Vagina (tissue), 2 donors: ENCODE measurements around the gene MYLK2.

Experiments
- POLR2A ChIP-seq, 2 donors: fragments of 450-650 bp; IDR thresholded peaks; one replicate each; pipeline ENCODE4 v1.6.1; 2017; ENCODE audit warnings: antibody characterized with exemption in 2 of 2, mild to moderate bottlenecking in 2 of 2, moderate library complexity in 2 of 2
- POLR2AphosphoS5 ChIP-seq, 2 donors: sonication (generic); formaldehyde crosslinking; IDR thresholded peaks; one replicate each; pipeline ENCODE4 v1.9.0; 2017; ENCODE audit warnings: antibody characterized with exemption in 2 of 2, mild to moderate bottlenecking in 2 of 2, low read depth in 1 of 2; ENCODE audit not compliant: insufficient read depth in 1 of 2
- TF ChIP-seq, protein P1 (sequence below), 3 experiments: fragments of 450-650 bp in 2 of 3; fragments of 200-600 bp in 1 of 3; sonication (generic) in 1 of 3; IDR thresholded peaks; one replicate each; pipeline ENCODE4 v1.5.1; 2017 to 2019; ENCODE audit warnings: antibody characterized with exemption in 3 of 3, mild to moderate bottlenecking in 2 of 3, moderate library complexity in 2 of 3

DNA sequence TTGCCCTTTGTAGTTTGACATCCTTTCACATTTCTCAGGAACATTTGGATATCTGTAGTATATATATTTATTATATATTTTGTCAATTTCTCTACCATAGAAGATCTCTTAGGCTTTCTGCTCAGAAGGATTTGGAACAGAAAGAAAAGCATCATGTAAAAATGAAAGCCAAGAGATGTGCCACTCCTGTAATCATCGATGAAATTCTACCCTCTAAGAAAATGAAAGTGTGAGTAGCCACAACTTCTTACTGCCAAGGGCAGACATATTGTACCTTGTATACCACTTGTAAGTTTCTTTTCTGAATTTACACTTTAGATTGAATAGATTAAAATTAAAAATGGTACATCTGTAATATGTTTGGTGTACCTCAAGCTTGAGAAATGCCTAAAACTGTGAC, 48.9 kb upstream of the MYLK2 start:
- TF ChIP-seq, protein P1, sequence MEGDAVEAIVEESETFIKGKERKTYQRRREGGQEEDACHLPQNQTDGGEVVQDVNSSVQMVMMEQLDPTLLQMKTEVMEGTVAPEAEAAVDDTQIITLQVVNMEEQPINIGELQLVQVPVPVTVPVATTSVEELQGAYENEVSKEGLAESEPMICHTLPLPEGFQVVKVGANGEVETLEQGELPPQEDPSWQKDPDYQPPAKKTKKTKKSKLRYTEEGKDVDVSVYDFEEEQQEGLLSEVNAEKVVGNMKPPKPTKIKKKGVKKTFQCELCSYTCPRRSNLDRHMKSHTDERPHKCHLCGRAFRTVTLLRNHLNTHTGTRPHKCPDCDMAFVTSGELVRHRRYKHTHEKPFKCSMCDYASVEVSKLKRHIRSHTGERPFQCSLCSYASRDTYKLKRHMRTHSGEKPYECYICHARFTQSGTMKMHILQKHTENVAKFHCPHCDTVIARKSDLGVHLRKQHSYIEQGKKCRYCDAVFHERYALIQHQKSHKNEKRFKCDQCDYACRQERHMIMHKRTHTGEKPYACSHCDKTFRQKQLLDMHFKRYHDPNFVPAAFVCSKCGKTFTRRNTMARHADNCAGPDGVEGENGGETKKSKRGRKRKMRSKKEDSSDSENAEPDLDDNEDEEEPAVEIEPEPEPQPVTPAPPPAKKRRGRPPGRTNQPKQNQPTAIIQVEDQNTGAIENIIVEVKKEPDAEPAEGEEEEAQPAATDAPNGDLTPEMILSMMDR (IDR thresholded peaks at IDR 0.05): no peak
- no peak for TF ChIP-seq POLR2A (IDR thresholded peaks at IDR 0.05)
- no peak for TF ChIP-seq POLR2AphosphoS5 (IDR thresholded peaks at IDR 0.05; ENCODE audit: insufficient read depth in 1 of 2, low read depth in 1 of 2)
